NOMO-1 treated with dmso at 0.1 percent for 144 hours (cell line): Measurements from ENCODE around the gene RASSF1.

ENCODE experiments used
- DNase-seq: peaks from one replicate; lab custom pipeline; 2025; ENCODE audit not compliant: unreplicated experiment; lab: John Stamatoyannopoulos, UW

Gene RASSF1

DNA sequence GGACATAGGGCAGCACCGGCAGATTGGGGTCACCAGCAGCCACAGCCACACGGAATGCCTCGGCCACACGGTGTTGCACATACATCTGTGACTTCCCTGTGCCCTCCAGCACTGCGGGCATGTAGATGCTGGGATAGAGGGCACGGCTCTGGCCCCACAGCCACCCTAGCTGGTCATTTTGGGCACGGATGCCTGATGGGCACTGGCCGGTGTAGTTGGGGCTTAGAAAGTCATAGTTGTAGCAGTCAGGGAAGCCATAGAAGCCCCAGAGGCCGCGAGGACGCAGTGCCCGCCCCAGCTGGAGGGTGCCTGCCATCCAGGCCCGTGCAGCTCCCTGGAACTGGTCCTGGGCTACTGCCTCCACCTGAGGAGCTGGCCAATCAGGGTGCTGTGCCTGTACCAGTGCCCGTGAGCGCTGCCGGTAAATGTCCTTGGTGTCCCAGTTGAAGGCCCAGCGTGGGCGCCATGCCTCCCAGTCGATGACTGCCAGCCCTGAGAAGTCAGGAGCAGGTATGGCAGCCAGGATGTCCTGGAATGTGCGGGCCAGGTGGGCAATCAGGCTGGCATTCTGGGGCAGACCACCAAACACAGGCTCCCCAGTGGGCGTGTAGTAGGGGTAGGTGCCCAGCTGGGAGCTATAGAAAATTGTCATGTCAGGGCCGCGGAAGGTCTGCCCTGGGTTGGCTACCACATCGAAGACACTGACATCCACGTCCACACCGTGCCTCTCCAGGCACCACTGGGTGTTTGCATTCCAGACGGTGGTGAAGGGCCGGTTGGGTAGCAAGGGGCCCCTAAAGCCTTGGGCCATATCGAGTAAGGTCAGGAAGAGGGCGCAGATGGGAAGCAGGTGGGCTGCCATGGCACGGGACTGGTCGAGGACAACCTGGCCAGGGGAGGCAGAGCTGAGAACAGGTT is 38.3 kb downstream of the RASSF1 start:
- DNase-seq = no peak

DNA sequence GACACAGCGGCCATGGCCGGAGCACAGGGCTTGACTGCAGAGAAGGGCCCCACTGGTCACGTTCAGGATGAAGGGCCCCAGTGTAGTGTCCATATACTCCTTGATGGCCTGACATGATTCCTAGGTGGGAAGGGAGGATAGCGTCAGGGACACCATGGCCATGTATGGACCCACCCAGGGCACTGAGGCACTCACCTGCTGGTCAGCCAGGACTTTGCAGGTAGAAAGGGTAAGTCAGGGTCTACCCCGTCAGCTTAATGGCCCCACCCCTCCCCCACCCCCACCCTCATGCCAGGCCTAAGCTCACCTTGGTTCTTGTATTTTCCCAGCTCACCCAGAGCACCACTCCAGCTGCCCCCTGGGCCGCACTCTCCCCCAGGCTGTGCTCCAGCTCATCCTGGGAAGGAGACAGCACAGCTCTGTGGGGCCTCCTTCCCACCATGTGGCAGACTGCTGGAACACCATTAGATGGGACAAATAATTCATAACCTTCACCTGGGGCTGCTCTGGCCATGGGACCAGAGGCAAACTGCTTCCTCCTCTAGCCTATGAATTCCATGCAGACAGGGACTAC is 39.9 kb downstream of the RASSF1 start:
- DNase-seq = no peak

DNA sequence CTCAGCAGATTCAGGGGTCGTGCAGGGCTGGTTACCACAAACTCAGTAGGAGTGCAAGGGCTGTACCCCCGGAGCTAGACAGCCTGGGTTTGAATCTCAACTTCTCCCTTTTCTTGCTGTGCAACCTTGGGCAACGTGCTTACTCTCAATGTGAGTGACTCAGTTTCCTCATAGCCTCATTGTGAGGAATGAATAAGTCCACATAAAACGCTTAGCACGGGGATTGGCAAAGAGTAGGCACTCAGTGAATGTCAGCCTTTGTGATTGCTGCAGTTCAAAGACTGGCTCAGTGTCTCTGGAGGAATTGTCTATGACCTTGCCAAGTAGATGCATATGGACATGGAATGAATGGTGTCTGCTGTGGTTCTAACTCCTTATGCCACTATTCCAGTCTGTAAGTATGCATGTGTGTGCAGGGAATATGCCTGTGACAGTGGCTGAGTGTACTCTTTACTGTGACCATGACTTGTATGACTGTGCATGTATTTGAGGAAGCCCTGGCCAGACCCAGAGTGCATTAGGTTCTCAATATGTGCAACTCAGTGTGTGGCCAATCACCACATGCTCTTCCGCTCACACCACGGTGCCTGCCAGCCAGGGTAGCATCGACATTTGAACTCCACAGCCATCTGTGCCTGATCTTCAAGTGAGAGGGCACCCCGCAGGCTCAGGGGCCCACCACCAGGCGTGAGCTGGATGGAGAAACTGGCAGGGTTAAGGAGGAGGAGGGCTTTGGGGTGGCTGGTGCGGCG is 40.5 kb downstream of the RASSF1 start:
- DNase-seq = peak; percentile 71

DNA sequence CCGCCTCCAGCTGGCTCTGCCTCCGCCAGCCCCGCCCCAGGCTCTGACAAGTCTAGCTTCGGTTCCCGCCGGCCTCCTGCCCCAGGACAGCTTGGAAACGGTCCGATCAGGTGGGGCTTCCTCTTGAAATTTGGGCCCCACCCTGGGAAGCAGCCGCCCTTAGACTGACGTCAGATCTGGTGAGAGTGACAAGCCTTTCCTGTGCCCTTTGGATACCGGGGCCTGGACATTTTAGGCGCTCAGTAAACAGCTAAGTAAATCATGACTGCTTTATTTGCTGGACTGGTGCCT is 41.1 kb downstream of the RASSF1 start:
- no peak for DNase-seq

DNA sequence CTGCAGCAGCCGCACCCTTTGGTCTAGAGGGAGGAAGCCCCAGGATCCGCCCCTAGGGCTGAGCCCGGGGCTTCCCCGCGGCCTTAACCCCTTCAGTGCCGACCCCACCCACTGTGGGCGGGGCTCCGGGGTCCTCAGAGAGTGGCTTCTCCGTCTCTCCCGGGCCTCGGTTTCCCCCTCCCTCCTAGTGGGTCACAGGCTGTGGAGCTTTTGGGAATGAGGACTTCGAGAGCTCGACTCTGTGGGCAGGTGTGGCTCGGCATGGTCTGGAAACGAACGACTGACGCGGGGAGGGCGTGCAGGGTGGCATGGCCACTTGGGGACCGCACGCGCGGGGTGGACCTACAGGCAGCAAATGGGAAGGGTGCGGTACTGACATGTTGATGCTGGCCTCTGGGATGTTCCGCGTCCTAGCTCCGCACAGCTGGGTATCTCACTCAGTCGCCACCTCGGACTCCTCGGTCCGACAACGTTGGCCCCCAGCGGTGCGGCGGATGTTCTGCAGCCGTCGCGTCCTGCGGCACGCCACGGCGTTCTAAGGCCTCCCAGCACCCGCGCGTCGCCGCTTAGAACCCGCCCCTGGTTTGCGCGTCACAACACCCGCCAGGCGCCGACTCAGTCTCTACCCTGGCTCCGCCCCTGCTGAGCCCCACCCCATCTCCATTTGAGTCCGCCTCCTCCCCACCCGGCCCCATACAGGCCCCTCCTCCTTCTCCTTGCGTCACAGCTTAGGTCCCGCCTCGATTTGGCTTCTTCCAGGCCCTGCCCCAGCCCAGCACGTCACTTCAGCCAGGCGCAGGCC is 41.6 kb downstream of the RASSF1 start, which contains the start of the genes HYAL3 and NAA80:
Gene HYAL3 (minus strand): TSS at position 570 of the 802 bp plus-strand sequence. CDS start 3,803 bp downstream, outside the sequence.
Gene NAA80 (minus strand): TSS at position 570 of the 802 bp plus-strand sequence. CDS start 1,942 bp downstream, outside the sequence.
- DNase-seq = peak; percentile 100

DNA sequence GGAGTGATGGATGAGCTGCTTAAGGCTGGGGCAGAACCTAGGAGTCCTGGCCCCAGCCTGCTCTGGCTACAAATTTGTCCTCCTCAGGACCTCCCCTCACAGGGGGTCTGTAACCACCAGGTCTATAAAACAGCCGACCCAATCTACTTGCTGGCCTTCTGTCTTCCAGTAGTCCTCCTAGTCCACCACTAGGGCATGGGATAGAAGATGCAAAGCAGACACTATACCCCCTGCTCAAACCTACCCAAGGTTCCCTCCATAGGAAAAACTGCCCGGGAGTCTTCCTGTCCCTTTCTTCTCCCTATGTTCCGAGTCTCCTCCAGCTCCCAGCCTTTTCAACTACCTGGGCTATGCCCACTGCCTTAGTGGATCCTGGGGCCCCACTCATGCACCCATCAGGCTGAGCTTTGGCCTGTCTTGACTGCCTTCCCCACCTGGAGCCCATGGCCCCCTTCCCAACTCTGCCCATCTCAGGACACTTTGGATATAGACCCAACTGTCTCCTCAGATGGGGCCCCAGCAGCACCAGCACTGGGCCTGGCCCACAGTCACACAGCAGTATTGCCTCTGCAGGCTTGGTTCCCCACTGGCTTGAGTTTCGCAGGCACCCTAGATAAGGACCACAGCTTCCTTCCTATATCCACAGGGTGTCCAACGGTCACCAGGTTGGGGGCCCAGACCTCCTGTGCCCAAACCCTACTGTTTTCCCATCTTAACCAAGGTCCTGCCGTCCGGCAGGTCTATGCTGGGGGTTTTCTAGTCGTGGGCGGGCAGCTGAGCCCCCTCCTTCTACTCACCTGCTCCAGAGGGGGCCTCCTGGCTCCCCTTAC is 42.5 kb downstream of the RASSF1 start:
- peak; percentile 14 for DNase-seq

DNA sequence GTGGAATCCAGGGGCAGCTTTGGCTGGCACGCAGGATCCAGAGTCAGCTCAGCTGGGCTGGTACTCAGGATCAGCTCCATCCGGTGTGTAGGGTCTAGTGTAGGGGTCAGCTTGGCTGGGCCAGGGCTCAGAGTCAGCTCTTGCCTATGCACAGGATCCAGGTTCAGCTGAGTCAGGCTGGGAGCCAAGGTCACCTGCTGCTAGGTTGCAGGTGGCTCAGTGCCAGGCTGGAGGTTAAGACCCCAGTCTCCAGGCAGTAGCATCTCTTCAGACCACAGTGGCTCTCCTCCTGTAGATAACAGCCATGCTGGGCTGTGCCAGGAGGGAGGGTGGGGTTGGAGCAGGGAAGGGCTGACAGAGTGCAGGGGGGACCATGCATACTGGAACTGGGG is 43.3 kb downstream of the RASSF1 start:
- no peak for DNase-seq

DNA sequence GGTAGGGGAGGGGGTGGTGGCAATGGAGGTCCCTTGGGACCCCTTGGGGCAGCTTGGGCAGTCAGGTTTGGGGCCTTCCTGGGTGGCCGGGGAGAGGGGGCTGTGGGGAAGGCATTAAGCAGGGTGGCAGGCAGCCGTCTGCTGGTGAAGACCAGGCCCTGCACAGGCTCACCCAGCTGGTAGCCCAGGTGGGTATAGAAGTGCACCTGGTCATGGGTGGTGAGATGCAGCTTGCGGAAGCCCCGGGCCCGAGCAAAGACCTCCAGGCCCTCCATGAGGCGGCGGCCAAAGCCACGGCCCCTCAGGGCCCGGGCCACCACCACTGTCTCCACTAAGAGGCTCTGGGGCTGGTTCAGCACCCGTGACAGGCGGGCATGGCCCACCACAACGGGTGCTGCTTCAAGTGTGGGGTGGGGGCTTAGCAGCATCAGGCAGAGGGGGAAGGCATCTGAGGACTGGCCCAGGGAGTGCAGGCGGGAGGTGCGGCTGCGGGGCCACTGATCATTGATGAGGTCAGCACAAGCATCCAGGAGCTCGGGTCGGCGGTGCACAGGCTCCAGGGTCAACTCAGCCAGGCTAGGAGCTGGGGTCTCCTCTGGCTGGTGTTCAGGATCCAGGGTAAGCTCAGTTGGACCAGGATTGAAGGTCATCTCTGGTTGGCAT is 43.8 kb downstream of the RASSF1 start:
- no peak for DNase-seq

DNA sequence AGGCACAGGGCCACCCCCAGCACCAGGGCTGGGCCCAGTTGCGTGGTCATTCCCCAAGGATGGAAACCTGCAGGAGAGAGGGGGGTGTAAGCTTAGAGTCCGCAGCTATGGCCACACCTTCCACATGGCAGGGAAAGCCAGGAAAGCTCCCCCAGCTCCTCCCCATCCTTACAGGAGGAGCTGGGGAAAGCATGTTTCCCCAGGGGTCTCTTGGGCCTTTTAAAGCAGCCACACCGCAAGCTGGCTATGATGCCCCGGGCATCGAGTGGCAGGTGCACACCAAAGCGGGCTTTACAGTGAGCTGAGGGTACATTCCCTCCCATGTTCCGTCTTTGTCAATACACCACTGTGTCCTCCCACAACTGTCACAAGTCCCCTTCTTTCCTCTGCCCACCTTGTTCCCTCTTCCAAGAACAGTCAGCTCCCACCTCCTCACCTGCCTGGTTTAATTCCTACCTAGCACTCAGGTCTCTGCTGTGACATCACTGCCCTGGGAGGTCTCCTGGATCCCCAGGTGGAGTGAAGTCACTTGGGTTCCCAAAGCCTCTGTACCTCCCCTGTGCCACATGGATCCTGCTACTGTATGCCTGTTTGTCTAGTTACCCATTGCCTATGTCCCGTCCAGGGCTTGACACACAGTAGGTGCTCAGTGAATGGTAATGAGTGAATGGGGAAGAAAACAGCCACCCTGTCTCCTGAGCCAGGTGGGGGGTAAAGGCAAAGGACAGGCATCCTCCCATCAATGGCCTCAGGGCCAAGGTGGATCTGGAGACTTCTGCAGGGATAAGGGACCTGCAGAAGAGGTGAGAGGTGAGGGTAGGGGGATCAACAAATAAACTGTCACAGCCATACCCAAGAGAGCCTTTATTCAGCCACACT is 44.8 kb downstream of the RASSF1 start:
- DNase-seq = no peak

DNA sequence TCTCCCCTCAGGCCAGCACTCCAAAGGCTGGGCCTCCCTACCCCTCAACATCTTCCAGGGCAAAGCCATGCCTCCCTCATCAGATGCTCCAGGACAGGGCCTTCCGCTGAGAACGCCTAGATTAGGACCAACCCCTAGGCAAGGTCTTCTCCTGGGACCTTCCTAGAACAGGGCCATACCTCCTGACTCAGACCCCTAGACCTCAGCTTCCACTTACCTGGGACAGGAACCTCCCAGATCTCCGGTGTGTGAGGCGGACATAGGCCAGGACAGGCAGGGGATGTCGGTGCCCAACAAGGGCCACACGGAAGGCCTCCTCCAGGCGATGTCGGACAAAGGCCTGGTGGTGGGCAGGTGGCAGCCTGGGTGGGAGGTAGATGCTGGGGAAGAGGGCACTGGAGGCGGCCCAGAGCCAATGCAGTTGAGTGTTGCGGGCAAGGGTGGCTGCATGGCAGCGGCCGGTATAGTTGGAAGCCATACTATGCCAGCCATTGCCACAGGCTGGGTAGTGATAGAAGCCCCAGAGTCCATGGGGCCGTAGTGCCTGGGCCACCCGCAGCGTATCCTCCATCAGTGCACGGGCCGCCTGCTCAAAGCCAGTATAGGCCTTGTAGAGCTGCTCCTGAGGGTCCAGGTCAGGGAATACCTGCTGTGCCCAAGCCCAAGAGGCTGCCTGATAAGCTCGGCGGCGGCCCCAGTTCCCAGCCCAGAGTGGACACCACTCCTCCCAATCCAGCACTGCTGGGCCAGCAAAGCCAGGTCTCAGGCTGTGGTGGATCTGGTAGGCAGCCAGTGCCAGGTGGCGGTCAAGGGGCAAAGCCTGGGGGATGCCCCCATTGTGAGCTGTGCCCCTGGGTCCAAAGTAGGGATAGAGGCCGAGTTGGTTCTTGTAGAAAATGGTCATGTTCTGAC is 45.9 kb downstream of the RASSF1 start:
- no peak for DNase-seq

DNA sequence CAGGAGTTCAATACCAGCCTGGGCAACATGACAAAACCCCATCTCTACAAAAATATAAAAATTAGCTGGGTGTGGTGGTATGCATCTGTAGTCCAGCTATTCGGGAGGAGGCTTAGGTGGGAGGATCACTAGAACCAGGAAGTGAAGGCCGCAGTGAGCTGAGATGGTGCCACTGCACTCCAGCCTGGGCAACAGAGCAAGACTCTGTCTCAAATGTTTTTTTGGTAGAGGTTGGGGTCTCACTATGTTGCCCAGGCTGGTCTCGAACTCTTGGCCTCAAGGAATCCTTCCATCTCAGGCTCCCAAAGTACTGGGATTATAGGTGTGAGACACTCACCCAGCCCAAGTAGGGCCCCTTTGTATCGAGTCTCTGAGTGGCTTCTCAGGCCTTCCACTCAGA is 46.5 kb downstream of the RASSF1 start:
- DNase-seq = no peak

DNA sequence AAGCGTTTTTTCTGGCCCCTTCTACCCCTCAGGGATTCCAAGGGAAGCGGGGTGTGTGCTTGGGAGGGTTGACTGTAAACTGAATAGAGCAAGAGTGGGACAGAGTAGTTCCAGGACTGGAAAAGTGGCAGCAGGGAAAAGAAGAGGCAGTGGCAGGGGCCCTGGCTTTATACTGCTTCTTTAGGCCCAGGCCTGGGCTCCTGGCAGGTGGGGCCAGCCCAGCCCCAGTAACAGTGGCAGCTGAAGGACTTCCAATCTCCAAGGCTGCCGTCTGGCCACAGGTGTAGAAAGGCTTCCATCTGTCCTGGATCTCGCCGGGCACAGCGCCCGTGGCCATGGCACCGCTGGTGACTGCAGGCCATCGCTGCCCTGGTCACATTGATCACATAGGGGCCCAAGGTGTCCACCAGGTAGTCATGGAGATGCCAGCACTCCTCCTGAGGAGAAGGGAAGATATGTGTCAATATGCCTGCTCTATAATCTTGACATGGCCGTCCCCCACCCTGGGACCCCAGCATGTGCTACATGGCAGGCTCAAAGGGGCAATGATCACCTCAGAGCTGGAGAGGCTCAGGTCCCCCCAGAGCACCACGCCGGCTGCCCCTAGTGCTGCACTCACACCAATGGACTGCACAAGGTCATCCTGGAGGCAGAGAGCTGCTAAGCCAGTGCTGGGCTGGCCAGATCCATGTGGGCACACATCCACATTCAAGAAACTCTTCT is 47.4 kb downstream of the RASSF1 start:
- DNase-seq = no peak

DNA sequence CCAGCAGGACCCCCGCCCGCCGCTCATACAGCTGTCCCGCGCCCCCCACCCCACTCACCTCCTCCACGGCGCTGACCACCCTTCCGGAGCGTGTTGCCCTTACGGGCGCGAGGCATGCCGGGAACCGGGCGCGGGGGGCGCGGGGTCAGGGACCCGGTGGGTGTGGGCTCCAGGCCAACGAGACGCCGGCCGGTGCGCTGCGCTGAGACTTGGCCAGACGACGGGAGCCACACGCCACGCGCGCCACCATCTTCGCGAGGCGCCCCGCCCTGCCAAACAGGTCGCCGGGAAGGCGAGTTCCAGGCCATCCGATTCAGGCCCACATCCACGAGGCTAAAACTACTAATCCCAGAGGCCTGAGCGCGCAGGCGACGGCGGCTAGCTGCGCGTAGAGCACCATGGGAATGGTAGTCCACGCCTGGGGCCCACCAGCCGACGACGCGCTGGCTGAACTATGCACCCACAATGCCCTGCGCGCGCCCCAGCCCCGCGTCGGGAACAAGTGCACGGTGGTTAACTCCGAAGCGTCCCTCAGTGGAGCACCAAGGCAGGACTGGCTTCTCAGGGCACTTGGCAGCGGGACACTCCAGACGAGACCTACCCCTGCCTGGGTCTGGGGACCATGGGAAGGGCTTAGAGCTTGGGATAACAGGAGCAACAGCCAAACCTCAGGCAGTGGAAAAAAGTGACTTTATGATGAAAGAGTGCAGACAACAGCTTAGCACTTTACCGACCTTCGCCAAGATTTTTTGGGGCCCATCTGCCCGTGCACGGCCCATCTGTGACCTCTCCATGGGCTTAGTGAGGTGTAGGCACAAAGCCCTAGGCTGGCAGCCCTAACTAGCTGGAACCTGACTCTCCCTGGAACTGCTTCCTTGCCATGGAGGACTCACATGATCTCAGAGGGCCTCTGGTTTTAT is 48.2 kb downstream of the RASSF1 start, which contains the start of gene IFRD2:
Gene IFRD2 (minus strand): TSS at position 271 of the 920 bp plus-strand sequence. CDS start 155 bp downstream, at position 116.
- peak; percentile 98 for DNase-seq

DNA sequence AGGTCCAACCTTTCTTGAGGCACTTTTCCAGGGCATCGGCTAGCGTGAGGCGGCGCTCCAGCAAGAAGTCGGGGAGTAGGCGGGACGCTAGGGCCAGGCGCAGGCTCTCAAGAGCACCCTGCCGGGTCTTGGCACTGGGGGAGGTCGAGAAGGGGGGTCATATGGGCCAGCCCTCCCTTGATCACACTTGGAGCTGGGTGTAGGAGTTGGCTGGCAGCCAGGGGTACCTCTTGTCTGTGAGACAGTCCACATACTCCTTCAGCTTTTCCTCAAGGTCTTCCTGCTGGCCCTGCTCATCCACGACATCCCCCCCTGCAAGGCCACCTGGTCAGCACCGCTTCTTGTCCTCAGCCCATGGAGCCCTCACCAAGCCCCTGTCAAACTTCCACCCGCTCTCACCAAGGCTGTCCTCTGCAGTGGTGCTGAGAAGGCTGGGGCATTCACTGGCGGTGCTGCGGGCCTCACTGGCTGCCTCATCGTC is 50.4 kb downstream of the RASSF1 start:
- DNase-seq = no peak

DNA sequence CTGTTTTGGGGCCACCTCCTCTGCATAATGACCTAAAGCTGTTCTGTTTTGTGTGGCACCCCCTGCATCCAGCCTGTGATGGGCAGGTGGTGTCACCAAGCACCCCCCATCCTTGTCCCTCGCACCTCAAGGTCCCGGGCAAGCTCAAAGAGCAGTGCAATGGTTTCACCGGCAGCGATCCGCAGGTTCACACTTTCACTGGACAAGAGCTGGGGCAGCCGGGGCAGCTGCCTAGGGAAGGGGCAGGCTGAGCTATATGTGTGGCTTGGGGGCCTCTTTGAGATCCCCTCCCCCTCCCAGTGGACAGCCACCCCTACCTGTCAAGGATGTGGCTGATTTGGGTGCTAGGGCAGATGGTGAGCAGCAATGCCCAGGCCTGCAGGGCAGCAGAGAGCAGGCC is 51.5 kb downstream of the RASSF1 start:
- DNase-seq = no peak
